Measurements from ENCODE around the gene PPM1H.

DNA sequence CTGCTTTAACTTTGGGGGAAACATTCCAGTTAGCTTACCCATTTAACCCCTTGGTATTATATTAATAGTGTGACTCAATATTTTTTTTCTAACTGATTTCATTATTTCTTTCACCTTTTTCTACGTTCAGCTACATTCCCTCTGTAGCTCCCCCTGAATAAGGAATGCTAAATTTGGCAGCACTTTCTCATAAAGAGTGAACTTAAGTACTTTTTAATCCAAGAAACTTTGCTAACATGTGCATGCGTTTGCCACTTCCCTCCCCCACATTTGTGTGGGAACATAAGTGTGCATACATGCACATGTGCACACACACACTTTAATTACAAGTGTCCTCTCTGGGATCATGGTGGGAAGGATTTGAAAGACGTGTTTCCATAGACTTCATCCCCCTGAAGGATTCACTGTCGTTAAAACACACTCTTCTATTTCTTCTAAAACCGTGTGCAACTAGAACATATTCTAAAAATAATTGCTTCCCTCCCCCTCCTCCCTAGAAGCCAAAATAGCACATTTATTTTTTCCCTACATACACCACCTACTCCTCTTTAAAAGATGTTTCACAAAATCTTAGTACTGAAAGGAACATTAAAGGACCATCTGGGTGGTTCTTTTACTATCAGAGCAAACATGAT, 142.6 kb downstream of the PPM1H start:
- TF ChIP-seq, protein P1, sequence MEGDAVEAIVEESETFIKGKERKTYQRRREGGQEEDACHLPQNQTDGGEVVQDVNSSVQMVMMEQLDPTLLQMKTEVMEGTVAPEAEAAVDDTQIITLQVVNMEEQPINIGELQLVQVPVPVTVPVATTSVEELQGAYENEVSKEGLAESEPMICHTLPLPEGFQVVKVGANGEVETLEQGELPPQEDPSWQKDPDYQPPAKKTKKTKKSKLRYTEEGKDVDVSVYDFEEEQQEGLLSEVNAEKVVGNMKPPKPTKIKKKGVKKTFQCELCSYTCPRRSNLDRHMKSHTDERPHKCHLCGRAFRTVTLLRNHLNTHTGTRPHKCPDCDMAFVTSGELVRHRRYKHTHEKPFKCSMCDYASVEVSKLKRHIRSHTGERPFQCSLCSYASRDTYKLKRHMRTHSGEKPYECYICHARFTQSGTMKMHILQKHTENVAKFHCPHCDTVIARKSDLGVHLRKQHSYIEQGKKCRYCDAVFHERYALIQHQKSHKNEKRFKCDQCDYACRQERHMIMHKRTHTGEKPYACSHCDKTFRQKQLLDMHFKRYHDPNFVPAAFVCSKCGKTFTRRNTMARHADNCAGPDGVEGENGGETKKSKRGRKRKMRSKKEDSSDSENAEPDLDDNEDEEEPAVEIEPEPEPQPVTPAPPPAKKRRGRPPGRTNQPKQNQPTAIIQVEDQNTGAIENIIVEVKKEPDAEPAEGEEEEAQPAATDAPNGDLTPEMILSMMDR (IDR thresholded peaks at IDR 0.05; ENCODE audit: low read depth, low read length) = no peak
- TF ChIP-seq EZH2phosphoT487 (IDR thresholded peaks at IDR 0.05; ENCODE audit: low read depth) = no peak

All from OCI-LY3 (cell line).